Measurements from ENCODE around the gene SPACA5B.
"Not testable (repeated sequence)": the region's sequence is repeated elsewhere in the genome, so short reads cannot be mapped to it uniquely, and the experiment has no call there.

- not testable (repeated sequence) for TF ChIP-seq CTCF, EZH2, EZH2phosphoT487 (IDR thresholded peaks at IDR 0.05)
Measured at GRCh38 chrX:48132308-48132844, 1.9 kb downstream of the SPACA5B start.

Measured in neural progenitor cell (in vitro differentiated cells).